HepG2 (cell line): Measurements from ENCODE around the gene DDIAS. TPM values are rescaled to one million over a fixed set of nuclear protein-coding genes. Genes with fewer than 3 reads are reported as not detected.

Experiments
- ATAC-seq: fragments of 200-7000 bp; cut with Tn5 transposase; 3 replicates; pipeline ENCODE4 v1.9.1; 2020; ENCODE audit warnings: mild to moderate bottlenecking, moderate library complexity
- BruUV-seq: library from RNA; stranded (reverse); fragments of 400-500 nt; replicated peaks from 2 replicates; lab custom pipeline; 2021; lab: Mats Ljungman, UMichigan
- CTCF ChIA-PET: fragments of 300-600 bp; formaldehyde crosslinking; extraction: SDS; loops from one replicate; lab custom pipeline; 2021; ENCODE audit warnings: low total read pairs, inconsistent platforms, low intra/inter-chr PET ratio; lab: Yijun Ruan, JAX
- POLR2A ChIA-PET: fragments of 350-600 bp; sonication (Branson Sonifier 250); formaldehyde crosslinking; loops from one replicate; lab custom pipeline; 2020; ENCODE audit warnings: antibody characterized with exemption, inconsistent platforms; lab: Yijun Ruan, JAX
- DNase-seq: peaks from one replicate; pipeline ENCODE4 v3.0.0-alpha.2; 2015; ENCODE audit warnings: low spot score
- FAIRE-seq: peaks from 3 replicates; lab custom pipeline; 2011; peaks lifted over from hg19 to GRCh38; lab: Jason Lieb, UNC
- H2AFZ ChIP-seq: one replicate; pipeline ENCODE4 v1.6.1; 2011; ENCODE audit warnings: low read length, inconsistent platforms
- H3K27ac ChIP-seq: fragments of 300-600 bp; 3 replicates; pipeline ENCODE4 v1.8.0; 2011; ENCODE audit warnings: mixed run types, mild to moderate bottlenecking, mixed read lengths, low read length, inconsistent platforms; ENCODE audit not compliant: insufficient read depth; ENCODE audit errors: extremely low read length
- H3K27me3 ChIP-seq, 2 experiments: fragments of 200-600 bp in 1 of 2; 2 replicates in 1 of 2; 3 replicates in 1 of 2; pipeline versions ENCODE4 v1.6.0 to v1.8.0; 2011; ENCODE audit warnings: low read length in 2 of 2, mild to moderate bottlenecking in 2 of 2, moderate library complexity in 2 of 2, inconsistent platforms in 1 of 2; ENCODE audit not compliant: insufficient read depth in 2 of 2, control insufficient read depth in 1 of 2
- H3K36me3 ChIP-seq, 2 experiments: fragments of 200-600 bp in 1 of 2; replicated peaks in 1 of 2; 2 replicates in 1 of 2; 3 replicates in 1 of 2; pipeline versions ENCODE4 v1.5.1 to v1.8.0; 2011; ENCODE audit warnings: low read length in 2 of 2, inconsistent platforms in 1 of 2; ENCODE audit not compliant: insufficient read depth in 2 of 2, control insufficient read depth in 1 of 2
- H3K4me1 ChIP-seq: 2 replicates; pipeline ENCODE4 v1.5.1; 2012; ENCODE audit warnings: low read length, inconsistent platforms; ENCODE audit not compliant: insufficient read depth
- H3K4me2 ChIP-seq: 2 replicates; pipeline ENCODE4 v1.6.0; 2011; ENCODE audit warnings: low read depth, low read length, inconsistent platforms
- H3K4me3 ChIP-seq, 3 experiments: fragments of 200-600 bp in 1 of 3; sonication (generic), shearing (Covaris generic) in 1 of 3; replicated peaks in 1 of 3; 2 replicates each; pipeline ENCODE4 v1.5.1; 2011 to 2016; ENCODE audit warnings: low read length in 3 of 3, inconsistent platforms in 2 of 3, low read depth in 2 of 3, mild to moderate bottlenecking in 2 of 3, control low read depth in 1 of 3, mixed read lengths in 1 of 3; ENCODE audit not compliant: insufficient read depth in 1 of 3
- H3K79me2 ChIP-seq: one replicate; pipeline ENCODE4 v1.6.1; 2011; ENCODE audit warnings: low read length, inconsistent platforms; ENCODE audit not compliant: insufficient read depth
- H3K9ac ChIP-seq: 2 replicates; pipeline ENCODE4 v1.6.0; 2011; ENCODE audit warnings: mild to moderate bottlenecking, low read depth, low read length, inconsistent platforms; ENCODE audit not compliant: insufficient read depth
- H3K9me3 ChIP-seq: 2 replicates; pipeline ENCODE4 v1.5.1; 2012; ENCODE audit warnings: mild to moderate bottlenecking, low read length
- H4K20me1 ChIP-seq: 2 replicates; pipeline ENCODE4 v1.6.0; 2011; ENCODE audit warnings: inconsistent platforms, mild to moderate bottlenecking, low read length, moderate library complexity; ENCODE audit not compliant: insufficient read depth
- ATF7-NPFF ChIP-seq: sonication (generic); formaldehyde crosslinking; IDR thresholded peaks from 2 replicates; pipeline ENCODE4 v1.8.1; 2023; ENCODE audit warnings: mild to moderate bottlenecking, low read depth, missing genetic modification reagents, moderate library complexity
- ATRX ChIP-seq: sonication (generic); formaldehyde crosslinking; IDR thresholded peaks from 2 replicates; pipeline ENCODE4 v1.4.0; 2020; ENCODE audit warnings: missing genetic modification reagents, borderline replicate concordance
- CBX5 ChIP-seq: sonication (generic); formaldehyde crosslinking; IDR thresholded peaks from 2 replicates; pipeline ENCODE4 v1.4.0; 2020; ENCODE audit warnings: missing genetic modification reagents, borderline replicate concordance
- E2F1 ChIP-seq: sonication (generic); formaldehyde crosslinking; IDR thresholded peaks from 2 replicates; pipeline ENCODE4 v1.5.0; 2020; ENCODE audit warnings: missing genetic modification reagents
- FOXA3 ChIP-seq: IDR thresholded peaks from 2 replicates; pipeline ENCODE4 v1.6.1; 2016; ENCODE audit warnings: missing genetic modification reagents, missing compliant biosample characterization
- GLMP ChIP-seq: sonication (generic); formaldehyde crosslinking; IDR thresholded peaks from 2 replicates; pipeline ENCODE4 v1.9.0; 2021; ENCODE audit warnings: missing genetic modification reagents, mild to moderate bottlenecking, borderline replicate concordance
- JUN ChIP-seq: sonication (generic); formaldehyde crosslinking; IDR thresholded peaks from 2 replicates; pipeline ENCODE4 v1.4.0; 2020; ENCODE audit warnings: mild to moderate bottlenecking, missing genetic modification reagents
- MYNN ChIP-seq: sonication (generic); formaldehyde crosslinking; IDR thresholded peaks from 2 replicates; pipeline ENCODE4 v1.4.0; 2020; ENCODE audit warnings: mild to moderate bottlenecking, low read depth, missing genetic modification reagents
- THAP8 ChIP-seq: sonication (generic); formaldehyde crosslinking; IDR thresholded peaks from 2 replicates; pipeline ENCODE4 v1.5.1; 2020; ENCODE audit warnings: missing genetic modification reagents, mild to moderate bottlenecking, borderline replicate concordance
- ZBTB25 ChIP-seq: IDR thresholded peaks from 2 replicates; pipeline ENCODE4 v1.6.1; 2018; ENCODE audit warnings: missing genetic modification reagents
- ZBTB38 ChIP-seq: sonication (generic); formaldehyde crosslinking; IDR thresholded peaks from 2 replicates; pipeline ENCODE4 v1.5.1; 2020; ENCODE audit warnings: mild to moderate bottlenecking, missing genetic modification reagents
- ZFP36L2 ChIP-seq: sonication (generic); formaldehyde crosslinking; IDR thresholded peaks from 2 replicates; pipeline ENCODE4 v1.4.0; 2020; ENCODE audit warnings: missing genetic modification reagents
- ZNF296 ChIP-seq: sonication (generic); formaldehyde crosslinking; conservative IDR thresholded peaks from 2 replicates; pipeline ENCODE4 v1.5.0; 2020; ENCODE audit warnings: mild to moderate bottlenecking, missing genetic modification reagents
- ZNF597 ChIP-seq: sonication (generic); formaldehyde crosslinking; IDR thresholded peaks from 2 replicates; pipeline ENCODE4 v1.5.0; 2020; ENCODE audit warnings: missing genetic modification reagents
- ZNF749 ChIP-seq: sonication (generic); formaldehyde crosslinking; IDR thresholded peaks from 2 replicates; pipeline ENCODE4 v1.8.0; 2022; ENCODE audit warnings: mild to moderate bottlenecking, missing genetic modification reagents, moderate library complexity, borderline replicate concordance
- ZNF768 ChIP-seq: sonication (generic); formaldehyde crosslinking; IDR thresholded peaks from 2 replicates; pipeline ENCODE4 v1.4.0; 2020; ENCODE audit warnings: missing genetic modification reagents
- ZNF775 ChIP-seq: sonication (generic); formaldehyde crosslinking; IDR thresholded peaks from 2 replicates; pipeline ENCODE4 v1.4.0; 2020; ENCODE audit warnings: missing genetic modification reagents, mild to moderate bottlenecking, moderate library complexity, borderline replicate concordance
- ZSCAN22 ChIP-seq: sonication (generic); formaldehyde crosslinking; IDR thresholded peaks from 2 replicates; pipeline ENCODE4 v1.4.0; 2020; ENCODE audit warnings: mild to moderate bottlenecking, missing genetic modification reagents
- in situ Hi-C: cut with HindIII; loops from 2 replicates; pipeline ENCODE4 v1.10.0; 2017; ENCODE audit warnings: low pct_unique_long_range_greater_than_20kb; ENCODE audit not compliant: extremely low pct_ligation_motif_present
- intact Hi-C: fragments of 100-400 bp; cut with micrococcal nuclease; formaldehyde crosslinking; loops from one replicate; pipeline ENCODE4 v1.10.0; 2022; ENCODE audit not compliant: unreplicated experiment
- polyA plus RNA-seq, 8 experiments: library from polyadenylated mRNA; depleted of rRNA in 3 of 8; stranded (reverse) in 7 of 8; unstranded in 1 of 8; fragments of >200 nt; fragmentation: Illumina TruSeq in 4 of 8; extraction: Trizol in 4 of 8; gene quantifications; 2 replicates each; pipeline versions ENCODE4 v1.2.1 to v1.2.3, GENCODE V29; 2011 to 2016; ENCODE audit warnings: low read depth in 4 of 8, missing spikeins in 1 of 8, mixed read lengths in 1 of 8; ENCODE audit not compliant: insufficient read depth in 1 of 8
- total RNA-seq, 5 experiments: library from RNA; depleted of rRNA; stranded (reverse); fragments of >200 nt; fragmentation: Illumina TruSeq; extraction: Trizol; gene quantifications; 2 replicates each; pipeline ENCODE4 v1.2.3, GENCODE V29; 2016; ENCODE audit warnings: low read depth in 1 of 5

Gene DDIAS
- total and polyA plus RNA-seq, 2 of the 13 experiments (the other 11 are each of a cell fraction or from before 2014, with no cell fraction given), result 3.5 to 13.0 TPM

GRCh38 chr11:82895437-82896091, 6.0 kb upstream of the DDIAS start:
- ChIA-PET CTCF (no interaction called here), POLR2A (no interaction called here)
- DNase-seq (no peak), ATAC-seq (no peak), FAIRE-seq (no peak)
- no TSS peak for BruUV-seq
- Histone ChIP-seq H3K79me2 (peaks cover 38% of the 10 kb centered on the region), H2AFZ (no peak overlapping the region), H3K4me2 (no peak overlapping the region), H3K9ac (no peak overlapping the region), H3K9me3 (no peaks in the 10 kb centered on the region), H3K4me3 (no peak overlapping the region), H3K27ac (no peak overlapping the region), H4K20me1 (no peaks in the 10 kb centered on the region), H3K4me1 (peaks cover 19% of the 10 kb centered on the region), H3K36me3 (no peaks in the 10 kb centered on the region), H3K27me3 (no peaks in the 10 kb centered on the region; a peak in 1 of 5 replicates)
- intact Hi-C loops, result no loop called here
- in situ Hi-C loops, result no loop called here
- no peak for TF ChIP-seq E2F1 (CRISPR knock-in tag)
- no peak for TF ChIP-seq ZSCAN22 (CRISPR knock-in tag)
- no peak for TF ChIP-seq ATRX (CRISPR knock-in tag)
- TF ChIP-seq ZNF296 (CRISPR knock-in tag), result no peak
- no peak for TF ChIP-seq ZNF768 (CRISPR knock-in tag)
- TF ChIP-seq JUN (CRISPR knock-in tag), result no peak
- no peak for TF ChIP-seq ZNF775 (CRISPR knock-in tag)
- no peak for TF ChIP-seq GLMP (CRISPR knock-in tag)
- TF ChIP-seq ZNF749 (CRISPR knock-in tag), result no peak
- TF ChIP-seq CBX5, result no peak
- no peak for TF ChIP-seq MYNN (CRISPR knock-in tag)
- no peak for TF ChIP-seq ZNF597 (CRISPR knock-in tag)
- TF ChIP-seq THAP8, result no peak
- TF ChIP-seq ZBTB38, result no peak
- TF ChIP-seq ATF7-NPFF, result no peak
- TF ChIP-seq ZFP36L2, result no peak
- no peak for TF ChIP-seq FOXA3 (CRISPR knock-in tag)
- TF ChIP-seq ZBTB25 (CRISPR knock-in tag), result no peak
